ENCODE measurements around the gene HS3ST4.

HS3ST4 gene

GRCh38 chr16:26175944-26176343 lies 484.2 kb downstream of the HS3ST4 start:
- Mint-ChIP-seq H3K36me3 (ENCODE audit: low read depth) (no peaks in the 10 kb centered on the region), H3K9me3 (no peaks in the 10 kb centered on the region), H3K4me1 (ENCODE audit: low read depth) (no peaks in the 10 kb centered on the region), H3K27ac (no peak overlapping the region), H3K27me3 (no peaks in the 10 kb centered on the region), H3K4me3 (no peak overlapping the region)
- intact Hi-C loops (cut with micrococcal nuclease) = no loop called here

GRCh38 chr16:26177438-26177837 lies 485.7 kb downstream of the HS3ST4 start:
- Mint-ChIP-seq H3K36me3 (ENCODE audit: low read depth) (no peaks in the 10 kb centered on the region), H3K4me1 (ENCODE audit: low read depth) (no peaks in the 10 kb centered on the region), H3K9me3 (peaks cover 11% of the 10 kb centered on the region), H3K27me3 (no peaks in the 10 kb centered on the region), H3K27ac (no peak overlapping the region), H3K4me3 (no peak overlapping the region)
- intact Hi-C loops (cut with micrococcal nuclease) = no loop called here

GRCh38 chr16:26178298-26178697 lies 486.5 kb downstream of the HS3ST4 start:
- intact Hi-C loops (cut with micrococcal nuclease) = no loop called here
- H3K36me3 Mint-ChIP-seq (ENCODE audit: low read depth) = no peaks in the 10 kb centered on the region
- no peaks in the 10 kb centered on the region for H3K27me3 Mint-ChIP-seq
- H3K4me3 Mint-ChIP-seq = no peak overlapping the region
- H3K4me1 Mint-ChIP-seq (ENCODE audit: low read depth) = no peaks in the 10 kb centered on the region
- peaks cover 11% of the 10 kb centered on the region for H3K9me3 Mint-ChIP-seq
- H3K27ac Mint-ChIP-seq = no peak overlapping the region

GRCh38 chr16:26186091-26186615 lies 494.4 kb downstream of the HS3ST4 start:
- Mint-ChIP-seq H3K27ac (no peak overlapping the region), H3K4me3 (no peak overlapping the region), H3K4me1 (ENCODE audit: low read depth) (no peaks in the 10 kb centered on the region), H3K9me3 (peaks cover 16% of the 10 kb centered on the region), H3K36me3 (ENCODE audit: low read depth) (no peaks in the 10 kb centered on the region), H3K27me3 (no peaks in the 10 kb centered on the region)
- intact Hi-C loops (cut with micrococcal nuclease) = no loop called here
